Thoracic aorta (tissue), 2 donors: ENCODE measurements around the gene INSYN2B. TPM values are rescaled to one million over a fixed set of nuclear protein-coding genes. Genes with fewer than 3 reads are reported as not detected.

Experiments
- ATAC-seq: fragments of 150-250 bp; one replicate; pipeline ENCODE4 v1.8.0; 2017; ENCODE audit warnings: low read depth; ENCODE audit not compliant: insufficient number of reproducible peaks, low FRiP score
- DNase-seq: peaks from one replicate; pipeline ENCODE4 v3.0.0-alpha.2; 2020; ENCODE audit warnings: low spot score
- H3K27ac ChIP-seq, 2 donors: fragments of 200-600 bp; sonication (generic); 1 replicate in 1 of 2; 2 replicates in 1 of 2; pipeline ENCODE4 v1.5.1; 2016; ENCODE audit warnings: mild to moderate bottlenecking in 2 of 2, moderate library complexity in 2 of 2
- H3K27me3 ChIP-seq: fragments of 200-600 bp; sonication (generic); replicated peaks from 2 replicates; pipeline ENCODE4 v1.6.0; 2016; ENCODE audit warnings: mild to moderate bottlenecking; ENCODE audit not compliant: insufficient read depth
- H3K36me3 ChIP-seq: fragments of 200-600 bp; sonication (generic); one replicate; pipeline ENCODE4 v1.5.1; 2016
- H3K4me1 ChIP-seq, 2 donors: fragments of 200-600 bp; sonication (generic); 1 replicate in 1 of 2; 2 replicates in 1 of 2; pipeline versions ENCODE4 v1.5.1 to v1.6.0; 2016; ENCODE audit warnings: low read depth in 2 of 2, mild to moderate bottlenecking in 1 of 2; ENCODE audit not compliant: control insufficient read depth in 1 of 2
- H3K4me3 ChIP-seq: fragments of 200-600 bp; sonication (generic); 2 replicates; pipeline ENCODE4 v1.5.1; 2016; ENCODE audit warnings: mild to moderate bottlenecking
- H3K9me3 ChIP-seq: fragments of 200-600 bp; sonication (generic); 2 replicates; pipeline ENCODE4 v1.5.1; 2016
- CTCF ChIP-seq: fragments of 200-600 bp; sonication (generic); IDR thresholded peaks from one replicate; pipeline ENCODE4 v1.5.1; 2019; ENCODE audit warnings: antibody characterized with exemption
- total RNA-seq, 2 donors: library from RNA; depleted of rRNA; stranded (reverse); fragments of >200 nt; gene quantifications; one replicate each; pipeline versions ENCODE4 v1.1.0 to v1.2.3, GENCODE V29; 2016

The INSYN2B gene
- total RNA-seq, 2 donors from 2014 or later: 1.1 TPM; not detected in 1

- H3K27ac ChIP-seq: no peak overlapping the region
Observed at GRCh38 chr5:169895926-169896325, 84.4 kb downstream of the INSYN2B start.

GRCh38 chr5:169893571-169893970 is 86.7 kb downstream of the INSYN2B start:
- ATAC-seq: no peak
- no peaks in the 10 kb centered on the region for H3K36me3 ChIP-seq

More at GRCh38 chr5:169895926-169896325, 84.4 kb downstream of the INSYN2B start:
- Histone ChIP-seq H3K36me3 (no peaks in the 10 kb centered on the region), H3K4me3 (no peak overlapping the region), H3K27me3 (no peaks in the 10 kb centered on the region), H3K4me1 (no peaks in the 10 kb centered on the region), H3K9me3 (no peaks in the 10 kb centered on the region)
- no peak for ATAC-seq
- no peak for DNase-seq
- TF ChIP-seq CTCF: no peak

GRCh38 chr5:169893010-169893409 is 87.3 kb downstream of the INSYN2B start:
- DNase-seq (no peak), ATAC-seq (no peak)
- Histone ChIP-seq H3K9me3 (no peaks in the 10 kb centered on the region), H3K27me3 (no peaks in the 10 kb centered on the region), H3K36me3 (no peaks in the 10 kb centered on the region), H3K27ac (no peak overlapping the region), H3K4me3 (no peak overlapping the region), H3K4me1 (no peaks in the 10 kb centered on the region)
- TF ChIP-seq CTCF: no peak

More at GRCh38 chr5:169893571-169893970, 86.7 kb downstream of the INSYN2B start:
- no peak overlapping the region for H3K27ac ChIP-seq
- no peak for DNase-seq
- no peak overlapping the region for H3K4me3 ChIP-seq
- no peaks in the 10 kb centered on the region for H3K4me1 ChIP-seq
- no peaks in the 10 kb centered on the region for H3K27me3 ChIP-seq
- no peaks in the 10 kb centered on the region for H3K9me3 ChIP-seq
- no peak for TF ChIP-seq CTCF

GRCh38 chr5:169889572-169889971 is 90.7 kb downstream of the INSYN2B start:
- H3K9me3 ChIP-seq: no peaks in the 10 kb centered on the region
- no peak for ATAC-seq
- TF ChIP-seq CTCF: no peak
- no peak overlapping the region for H3K4me3 ChIP-seq
- DNase-seq: no peak
- no peaks in the 10 kb centered on the region for H3K36me3 ChIP-seq
- H3K27ac ChIP-seq: no peak overlapping the region
- H3K27me3 ChIP-seq: no peaks in the 10 kb centered on the region
- H3K4me1 ChIP-seq: no peaks in the 10 kb centered on the region

- H3K27ac ChIP-seq: no peak overlapping the region
- no peak for DNase-seq
- no peaks in the 10 kb centered on the region for H3K4me1 ChIP-seq
- H3K4me3 ChIP-seq: no peak overlapping the region
- no peaks in the 10 kb centered on the region for H3K36me3 ChIP-seq
- no peak for TF ChIP-seq CTCF
- no peak for ATAC-seq
- H3K9me3 ChIP-seq: no peaks in the 10 kb centered on the region
- no peaks in the 10 kb centered on the region for H3K27me3 ChIP-seq
Observed at GRCh38 chr5:169886677-169887076, 93.6 kb downstream of the INSYN2B start.
